Panc1 (cell line): ENCODE results near the gene ABCB1. TPM values are rescaled to one million over a fixed set of nuclear protein-coding genes. Genes with fewer than 3 reads are reported as not detected.
"Not testable (repeated sequence)": the region's sequence is repeated elsewhere in the genome, so short reads cannot be mapped to it uniquely, and the experiment has no call there.

ENCODE experiments used
- ATAC-seq: fragments of 200-7000 bp; cut with Tn5 transposase; 2 replicates; pipeline ENCODE4 v1.9.1; 2020; ENCODE audit warnings: mild to moderate bottlenecking, moderate library complexity
- BruUV-seq: library from RNA; stranded (reverse); fragments of 400-500 nt; replicated peaks from 2 replicates; lab custom pipeline; 2021; lab: Mats Ljungman, UMichigan
- CTCF ChIA-PET: fragments of 300-600 bp; sonication (Branson Sonifier 250); formaldehyde crosslinking; loops from one replicate; lab custom pipeline; 2022; ENCODE audit warnings: antibody characterized with exemption; lab: Charles Lee
- POLR2A ChIA-PET: fragments of 300-600 bp; sonication (Branson Sonifier 250); formaldehyde crosslinking; loops from one replicate; lab custom pipeline; 2022; ENCODE audit warnings: antibody characterized with exemption; lab: Charles Lee
- DNase-seq: peaks from one replicate; pipeline ENCODE4 v3.0.0-alpha.2; 2010; ENCODE audit warnings: low read depth, low spot score
- H3K27ac ChIP-seq: 2 replicates; pipeline ENCODE4 v1.5.1; 2011; ENCODE audit warnings: mild to moderate bottlenecking, low read length, inconsistent platforms
- H3K27me3 ChIP-seq: fragments of 200-500 bp; sonication (Bioruptor generic); 2 replicates; pipeline ENCODE4 v1.6.0; 2014; ENCODE audit warnings: low read length, inconsistent platforms; ENCODE audit not compliant: control insufficient read depth, insufficient read depth
- H3K36me3 ChIP-seq: fragments of 200-500 bp; sonication (Bioruptor generic); 2 replicates; pipeline ENCODE4 v1.5.1; 2014; ENCODE audit warnings: inconsistent platforms, mild to moderate bottlenecking, low read length, moderate library complexity; ENCODE audit not compliant: control insufficient read depth, insufficient read depth
- H3K4me1 ChIP-seq: 2 replicates; pipeline ENCODE4 v1.5.1; 2011; ENCODE audit warnings: inconsistent platforms, mild to moderate bottlenecking, low read length, moderate library complexity; ENCODE audit not compliant: control insufficient read depth, insufficient read depth
- H3K4me3 ChIP-seq, 2 experiments: 2 replicates each; pipeline ENCODE4 v1.5.1; 2011 to 2012; ENCODE audit warnings: low read depth in 2 of 2, low read length in 2 of 2, mild to moderate bottlenecking in 2 of 2, inconsistent platforms in 1 of 2, moderate library complexity in 1 of 2
- H3K9me3 ChIP-seq: fragments of 200-500 bp; sonication (Bioruptor generic); 2 replicates; pipeline ENCODE4 v1.5.1; 2014; ENCODE audit warnings: low read depth, mild to moderate bottlenecking, inconsistent platforms, low read length, moderate library complexity; ENCODE audit not compliant: control insufficient read depth, insufficient read depth
- POLR2AphosphoS5 ChIP-seq: IDR thresholded peaks from 2 replicates; pipeline ENCODE4 v1.6.1; 2012; ENCODE audit warnings: mild to moderate bottlenecking, low read depth, low read length, moderate library complexity
- SIN3A ChIP-seq: IDR thresholded peaks from 2 replicates; pipeline ENCODE4 v1.6.1; 2012; ENCODE audit warnings: low read depth, mild to moderate bottlenecking, low read length, moderate library complexity, borderline replicate concordance; ENCODE audit not compliant: insufficient read depth
- TCF7L2 ChIP-seq: IDR thresholded peaks from 2 replicates; pipeline ENCODE4 v1.6.1; 2011; ENCODE audit warnings: mild to moderate bottlenecking, low read depth, low read length, inconsistent platforms
- in situ Hi-C: cut with HindIII; loops from 2 replicates; pipeline ENCODE4 v1.10.0; 2016; ENCODE audit warnings: low sequenced_read_pairs, low pct_unique_long_range_greater_than_20kb
- intact Hi-C: fragments of 100-400 bp; cut with micrococcal nuclease; formaldehyde crosslinking; loops from one replicate; pipeline ENCODE4 v1.10.0; 2022; ENCODE audit not compliant: unreplicated experiment
- total RNA-seq: library from RNA; stranded (reverse); gene quantifications from one replicate; pipeline ENCODE4 v1.2.1, GENCODE V29; 2021; ENCODE audit not compliant: unreplicated experiment
- TF ChIP-seq, protein P1 (sequence below): fragments of 450-650 bp; IDR thresholded peaks from 2 replicates; pipeline ENCODE4 v1.5.1; 2017; ENCODE audit warnings: mild to moderate bottlenecking
- TF ChIP-seq, protein P2 (sequence below), 2 experiments: IDR thresholded peaks; 2 replicates each; pipeline ENCODE4 v1.6.1; 2011 to 2012; ENCODE audit warnings: low read depth in 2 of 2, control low read depth in 1 of 2, low read length in 1 of 2, mild to moderate bottlenecking in 1 of 2, moderate library complexity in 1 of 2; ENCODE audit not compliant: insufficient read depth in 1 of 2

ABCB1 gene
- total RNA-seq, 1 experiment from 2014 or later, result 0.67 TPM

DNA sequence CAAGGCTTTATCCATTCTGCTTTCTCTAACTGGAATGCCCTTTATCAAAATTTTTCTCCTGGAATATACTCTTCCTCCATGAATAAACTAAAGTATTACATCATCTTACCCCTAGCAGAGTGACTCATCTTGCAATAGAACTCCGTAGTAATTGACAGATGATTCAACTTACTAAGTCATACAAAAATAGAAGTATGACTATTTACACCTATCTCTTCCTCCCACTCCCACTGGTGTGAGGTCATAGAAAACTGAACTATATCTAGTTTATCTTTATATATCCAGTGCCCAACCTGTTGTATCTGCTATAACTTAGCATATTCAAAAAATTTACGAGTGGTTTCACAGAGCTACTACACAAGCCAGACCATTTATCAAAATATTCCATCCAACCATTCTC, 26.1 kb downstream of the ABCB1 start:
- no TSS peak for BruUV-seq
- Histone ChIP-seq H3K4me1 (no peaks in the 10 kb centered on the region), H3K9me3 (no peaks in the 10 kb centered on the region), H3K27me3 (no peaks in the 10 kb centered on the region), H3K4me3 (no peak overlapping the region), H3K36me3 (no peaks in the 10 kb centered on the region), H3K27ac (no peak overlapping the region)
- ChIA-PET POLR2A (no interaction called here), CTCF (interaction anchor here (0.7 kb wide), 1 partner anchor 700 kb away, joined by 3 read pairs; no protein-coding TSS in a partner anchor)
- ATAC-seq, result no peak
- DNase-seq, result no peak
- in situ Hi-C loops (no loop called here), intact Hi-C loops (no loop called here)
- TF ChIP-seq, protein P1, sequence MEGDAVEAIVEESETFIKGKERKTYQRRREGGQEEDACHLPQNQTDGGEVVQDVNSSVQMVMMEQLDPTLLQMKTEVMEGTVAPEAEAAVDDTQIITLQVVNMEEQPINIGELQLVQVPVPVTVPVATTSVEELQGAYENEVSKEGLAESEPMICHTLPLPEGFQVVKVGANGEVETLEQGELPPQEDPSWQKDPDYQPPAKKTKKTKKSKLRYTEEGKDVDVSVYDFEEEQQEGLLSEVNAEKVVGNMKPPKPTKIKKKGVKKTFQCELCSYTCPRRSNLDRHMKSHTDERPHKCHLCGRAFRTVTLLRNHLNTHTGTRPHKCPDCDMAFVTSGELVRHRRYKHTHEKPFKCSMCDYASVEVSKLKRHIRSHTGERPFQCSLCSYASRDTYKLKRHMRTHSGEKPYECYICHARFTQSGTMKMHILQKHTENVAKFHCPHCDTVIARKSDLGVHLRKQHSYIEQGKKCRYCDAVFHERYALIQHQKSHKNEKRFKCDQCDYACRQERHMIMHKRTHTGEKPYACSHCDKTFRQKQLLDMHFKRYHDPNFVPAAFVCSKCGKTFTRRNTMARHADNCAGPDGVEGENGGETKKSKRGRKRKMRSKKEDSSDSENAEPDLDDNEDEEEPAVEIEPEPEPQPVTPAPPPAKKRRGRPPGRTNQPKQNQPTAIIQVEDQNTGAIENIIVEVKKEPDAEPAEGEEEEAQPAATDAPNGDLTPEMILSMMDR, result no peak
- TF ChIP-seq POLR2AphosphoS5, result no peak
- TF ChIP-seq, protein P2, sequence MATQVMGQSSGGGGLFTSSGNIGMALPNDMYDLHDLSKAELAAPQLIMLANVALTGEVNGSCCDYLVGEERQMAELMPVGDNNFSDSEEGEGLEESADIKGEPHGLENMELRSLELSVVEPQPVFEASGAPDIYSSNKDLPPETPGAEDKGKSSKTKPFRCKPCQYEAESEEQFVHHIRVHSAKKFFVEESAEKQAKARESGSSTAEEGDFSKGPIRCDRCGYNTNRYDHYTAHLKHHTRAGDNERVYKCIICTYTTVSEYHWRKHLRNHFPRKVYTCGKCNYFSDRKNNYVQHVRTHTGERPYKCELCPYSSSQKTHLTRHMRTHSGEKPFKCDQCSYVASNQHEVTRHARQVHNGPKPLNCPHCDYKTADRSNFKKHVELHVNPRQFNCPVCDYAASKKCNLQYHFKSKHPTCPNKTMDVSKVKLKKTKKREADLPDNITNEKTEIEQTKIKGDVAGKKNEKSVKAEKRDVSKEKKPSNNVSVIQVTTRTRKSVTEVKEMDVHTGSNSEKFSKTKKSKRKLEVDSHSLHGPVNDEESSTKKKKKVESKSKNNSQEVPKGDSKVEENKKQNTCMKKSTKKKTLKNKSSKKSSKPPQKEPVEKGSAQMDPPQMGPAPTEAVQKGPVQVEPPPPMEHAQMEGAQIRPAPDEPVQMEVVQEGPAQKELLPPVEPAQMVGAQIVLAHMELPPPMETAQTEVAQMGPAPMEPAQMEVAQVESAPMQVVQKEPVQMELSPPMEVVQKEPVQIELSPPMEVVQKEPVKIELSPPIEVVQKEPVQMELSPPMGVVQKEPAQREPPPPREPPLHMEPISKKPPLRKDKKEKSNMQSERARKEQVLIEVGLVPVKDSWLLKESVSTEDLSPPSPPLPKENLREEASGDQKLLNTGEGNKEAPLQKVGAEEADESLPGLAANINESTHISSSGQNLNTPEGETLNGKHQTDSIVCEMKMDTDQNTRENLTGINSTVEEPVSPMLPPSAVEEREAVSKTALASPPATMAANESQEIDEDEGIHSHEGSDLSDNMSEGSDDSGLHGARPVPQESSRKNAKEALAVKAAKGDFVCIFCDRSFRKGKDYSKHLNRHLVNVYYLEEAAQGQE (IDR thresholded peaks at IDR 0.05; ENCODE audit: insufficient read depth in 1 of 2, low read depth in 2 of 2, low read length in 1 of 2), result no peak
- no peak for TF ChIP-seq TCF7L2
- TF ChIP-seq SIN3A, result no peak

DNA sequence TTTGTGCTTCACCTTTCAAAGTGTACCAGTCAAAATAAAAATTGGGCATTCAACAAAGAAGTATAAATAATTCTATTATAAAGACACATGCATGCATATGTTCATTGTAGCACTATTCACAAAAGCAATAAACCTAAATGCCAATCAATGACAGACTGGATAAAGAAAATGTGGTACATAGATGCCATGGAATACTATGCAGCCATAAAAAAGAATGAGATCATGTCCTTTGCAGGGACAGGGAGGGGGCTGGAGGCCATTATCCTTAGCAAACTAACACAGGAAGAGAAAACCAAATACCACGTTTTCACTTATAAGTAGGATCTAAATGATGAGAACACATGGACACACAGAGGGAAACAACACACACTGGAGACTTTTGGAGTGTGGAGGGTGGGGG, 28.2 kb downstream of the ABCB1 start:
- H3K36me3 ChIP-seq, H3K4me3 ChIP-seq, POLR2A ChIA-PET, in situ Hi-C loops, CTCF ChIA-PET, H3K27ac ChIP-seq, H3K9me3 ChIP-seq, DNase-seq, ATAC-seq, H3K4me1 ChIP-seq, H3K27me3 ChIP-seq, BruUV-seq, intact Hi-C loops: not testable (repeated sequence)

DNA sequence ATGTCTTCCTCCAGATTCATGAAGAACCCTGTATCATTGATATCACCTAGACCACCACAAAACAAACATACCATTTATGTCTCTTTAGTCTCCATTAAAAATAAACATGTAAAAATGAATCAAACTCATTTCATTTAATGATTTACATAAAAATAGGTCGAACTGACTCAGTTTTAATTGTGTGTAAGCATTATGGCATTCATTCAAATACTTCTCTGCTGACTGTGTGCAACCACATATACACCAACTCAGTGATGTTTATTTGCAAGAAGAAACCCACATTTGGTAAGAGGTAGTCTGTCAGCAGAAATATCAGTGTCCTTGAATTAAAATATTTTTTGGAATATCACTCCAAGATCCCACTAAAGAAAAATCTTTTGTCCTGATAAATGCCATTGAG, 30.5 kb downstream of the ABCB1 start:
- H3K27ac ChIP-seq, result no peak overlapping the region
- no peaks in the 10 kb centered on the region for H3K4me1 ChIP-seq
- intact Hi-C loops, result no loop called here
- ChIA-PET CTCF (no interaction called here), POLR2A (no interaction called here)
- DNase-seq, result no peak
- TF ChIP-seq SIN3A, result no peak
- TF ChIP-seq TCF7L2, result no peak
- TF ChIP-seq, protein P1, result no peak
- TF ChIP-seq POLR2AphosphoS5, result no peak
- TF ChIP-seq, protein P2 (IDR thresholded peaks at IDR 0.05; ENCODE audit: insufficient read depth in 1 of 2, low read depth in 2 of 2, low read length in 1 of 2), result no peak
- ATAC-seq, result no peak
- in situ Hi-C loops, result no loop called here
- BruUV-seq, result no TSS peak
- H3K36me3 ChIP-seq, result no peaks in the 10 kb centered on the region
- H3K9me3 ChIP-seq, result no peaks in the 10 kb centered on the region
- H3K27me3 ChIP-seq, result no peaks in the 10 kb centered on the region
- H3K4me3 ChIP-seq, result no peak overlapping the region
